Activated CD4-positive, alpha-beta T cell treated with anti-CD3 and anti-CD28 coated beads, Interleukin-2, amount 10 ng/mL, durations not matched to agents 24 days and 14 days (primary cell): ENCODE data around the gene PRMT2. TPM values are rescaled to one million over a fixed set of nuclear protein-coding genes. Genes with fewer than 3 reads are reported as not detected.
A peak's percentile ranks its signal among the peaks of the same experiment; 100 is the strongest.

Experiments
- DNase-seq: peaks from one replicate; pipeline ENCODE4 v3.0.0; 2022
- H3K27ac Mint-ChIP-seq: one replicate; pipeline ENCODE4 v1.8.0; 2022; ENCODE audit warnings: mild to moderate bottlenecking, mixed read lengths
- H3K27me3 Mint-ChIP-seq: one replicate; pipeline ENCODE4 v1.8.0; 2022; ENCODE audit warnings: mixed read lengths
- H3K36me3 Mint-ChIP-seq: one replicate; pipeline ENCODE4 v1.8.0; 2022; ENCODE audit warnings: low read depth, mild to moderate bottlenecking, mixed read lengths
- H3K4me1 Mint-ChIP-seq: one replicate; pipeline ENCODE4 v1.8.0; 2021; ENCODE audit warnings: mixed read lengths
- H3K4me3 Mint-ChIP-seq: one replicate; pipeline ENCODE4 v1.8.0; 2022; ENCODE audit warnings: mild to moderate bottlenecking, moderate library complexity, mixed read lengths
- H3K9me3 Mint-ChIP-seq: one replicate; pipeline ENCODE4 v1.8.0; 2021; ENCODE audit warnings: mixed read lengths
- intact Hi-C: fragments of 100-400 bp; cut with micrococcal nuclease; formaldehyde crosslinking; loops from one replicate; pipeline ENCODE4 v1.15.1; 2023
- total RNA-seq: library from RNA; stranded (reverse); gene quantifications from 2 replicates; pipeline ENCODE4 v1.2.3, GENCODE V29; 2022

Gene PRMT2
- total RNA-seq, 1 donor from 2014 or later = 56.7 TPM

GRCh38 chr21:46641656-46642055, 6.2 kb downstream of the PRMT2 start:
- H3K27ac Mint-ChIP-seq = no peak overlapping the region
- H3K9me3 Mint-ChIP-seq = no peaks in the 10 kb centered on the region
- intact Hi-C loops = no loop called here
- H3K27me3 Mint-ChIP-seq = no peaks in the 10 kb centered on the region
- H3K4me1 Mint-ChIP-seq = peaks cover 36% of the 10 kb centered on the region
- peaks cover 61% of the 10 kb centered on the region for H3K36me3 Mint-ChIP-seq
- no peak for DNase-seq
- H3K4me3 Mint-ChIP-seq = no peak overlapping the region

GRCh38 chr21:46643379-46644177, 8.1 kb downstream of the PRMT2 start:
- no peak for DNase-seq
- Mint-ChIP-seq H3K27ac (no peak overlapping the region), H3K4me3 (no peak overlapping the region), H3K27me3 (no peaks in the 10 kb centered on the region), H3K36me3 (peaks cover 68% of the 10 kb centered on the region), H3K9me3 (no peaks in the 10 kb centered on the region), H3K4me1 (peaks cover 21% of the 10 kb centered on the region)
- intact Hi-C loops = no loop called here

- H3K4me1 Mint-ChIP-seq = peaks cover 5% of the 10 kb centered on the region
- H3K27me3 Mint-ChIP-seq = no peaks in the 10 kb centered on the region
- H3K36me3 Mint-ChIP-seq = peaks cover 78% of the 10 kb centered on the region
- DNase-seq = peak; percentile 50
- no peaks in the 10 kb centered on the region for H3K9me3 Mint-ChIP-seq
- no peak overlapping the region for H3K4me3 Mint-ChIP-seq
- no peak overlapping the region for H3K27ac Mint-ChIP-seq
- intact Hi-C loops = no loop called here
Measured at GRCh38 chr21:46645840-46646239, 10.4 kb downstream of the PRMT2 start.

GRCh38 chr21:46646541-46647154, 11.2 kb downstream of the PRMT2 start:
- H3K27me3 Mint-ChIP-seq = no peaks in the 10 kb centered on the region
- H3K4me3 Mint-ChIP-seq = no peak overlapping the region
- no peak for DNase-seq

GRCh38 chr21:46648539-46648938, 13.1 kb downstream of the PRMT2 start:
- DNase-seq = peak; percentile 45
- intact Hi-C loops = no loop called here
- Mint-ChIP-seq H3K27me3 (no peaks in the 10 kb centered on the region), H3K27ac (no peak overlapping the region), H3K9me3 (peaks cover 2% of the 10 kb centered on the region), H3K4me1 (no peaks in the 10 kb centered on the region), H3K36me3 (peaks cover 87% of the 10 kb centered on the region), H3K4me3 (no peak overlapping the region)

More at GRCh38 chr21:46646541-46647154, 11.2 kb downstream of the PRMT2 start:
- intact Hi-C loops = no loop called here
- Mint-ChIP-seq H3K27ac (no peak overlapping the region), H3K9me3 (no peaks in the 10 kb centered on the region), H3K36me3 (peaks cover 79% of the 10 kb centered on the region), H3K4me1 (peaks cover 2% of the 10 kb centered on the region)

GRCh38 chr21:46649356-46649755, 13.9 kb downstream of the PRMT2 start:
- peak; percentile 45 for DNase-seq
- no peak overlapping the region for H3K4me3 Mint-ChIP-seq
- intact Hi-C loops = no loop called here
- H3K36me3 Mint-ChIP-seq = peaks cover 89% of the 10 kb centered on the region
- no peaks in the 10 kb centered on the region for H3K27me3 Mint-ChIP-seq
- H3K9me3 Mint-ChIP-seq = peaks cover 10% of the 10 kb centered on the region
- H3K27ac Mint-ChIP-seq = no peak overlapping the region
- H3K4me1 Mint-ChIP-seq = no peaks in the 10 kb centered on the region

GRCh38 chr21:46650476-46651098, 15.1 kb downstream of the PRMT2 start:
- Mint-ChIP-seq H3K9me3 (peaks cover 16% of the 10 kb centered on the region), H3K4me3 (no peak overlapping the region), H3K27ac (no peak overlapping the region), H3K27me3 (no peaks in the 10 kb centered on the region), H3K36me3 (peaks cover 94% of the 10 kb centered on the region), H3K4me1 (no peaks in the 10 kb centered on the region)
- DNase-seq = peak; percentile 37
- intact Hi-C loops = no loop called here

GRCh38 chr21:46651121-46651520, 15.6 kb downstream of the PRMT2 start:
- peaks cover 94% of the 10 kb centered on the region for H3K36me3 Mint-ChIP-seq
- H3K27me3 Mint-ChIP-seq = no peaks in the 10 kb centered on the region
- no peak overlapping the region for H3K4me3 Mint-ChIP-seq
- no peaks in the 10 kb centered on the region for H3K4me1 Mint-ChIP-seq
- intact Hi-C loops = no loop called here
- H3K9me3 Mint-ChIP-seq = peaks cover 20% of the 10 kb centered on the region
- no peak overlapping the region for H3K27ac Mint-ChIP-seq
- DNase-seq = peak; percentile 48

- Mint-ChIP-seq H3K27ac (no peak overlapping the region), H3K36me3 (peaks cover 83% of the 10 kb centered on the region), H3K4me3 (no peak overlapping the region), H3K27me3 (no peaks in the 10 kb centered on the region), H3K4me1 (no peaks in the 10 kb centered on the region), H3K9me3 (peaks cover 29% of the 10 kb centered on the region)
- intact Hi-C loops = no loop called here
- no peak for DNase-seq
Measured at GRCh38 chr21:46655230-46655629, 19.8 kb downstream of the PRMT2 start.

GRCh38 chr21:46656820-46657219, 21.3 kb downstream of the PRMT2 start:
- Mint-ChIP-seq H3K4me1 (peaks cover 4% of the 10 kb centered on the region), H3K27me3 (no peaks in the 10 kb centered on the region), H3K36me3 (peaks cover 72% of the 10 kb centered on the region), H3K4me3 (no peak overlapping the region), H3K9me3 (peaks cover 29% of the 10 kb centered on the region), H3K27ac (no peak overlapping the region)
- DNase-seq = no peak
- intact Hi-C loops = no loop called here

- Mint-ChIP-seq H3K27ac (no peak overlapping the region), H3K9me3 (peaks cover 14% of the 10 kb centered on the region), H3K27me3 (no peaks in the 10 kb centered on the region), H3K4me1 (peaks cover 4% of the 10 kb centered on the region), H3K4me3 (no peak overlapping the region), H3K36me3 (peaks cover 42% of the 10 kb centered on the region)
- intact Hi-C loops = no loop called here
- peak; percentile 58 for DNase-seq
Measured at GRCh38 chr21:46660505-46660904, 25.0 kb downstream of the PRMT2 start.

GRCh38 chr21:46661211-46661625, 25.7 kb downstream of the PRMT2 start:
- H3K27ac Mint-ChIP-seq = no peak overlapping the region
- H3K36me3 Mint-ChIP-seq = peaks cover 35% of the 10 kb centered on the region
- H3K9me3 Mint-ChIP-seq = peaks cover 8% of the 10 kb centered on the region
- H3K4me3 Mint-ChIP-seq = peak overlapping the region; percentile 30
- peak; percentile 82 for DNase-seq
- no peaks in the 10 kb centered on the region for H3K27me3 Mint-ChIP-seq
- peaks cover 4% of the 10 kb centered on the region for H3K4me1 Mint-ChIP-seq
- intact Hi-C loops = no loop called here

- intact Hi-C loops = no loop called here
- Mint-ChIP-seq H3K9me3 (peaks cover 2% of the 10 kb centered on the region), H3K36me3 (peaks cover 29% of the 10 kb centered on the region), H3K27ac (no peak overlapping the region), H3K27me3 (no peaks in the 10 kb centered on the region), H3K4me1 (peaks cover 4% of the 10 kb centered on the region), H3K4me3 (peak overlapping the region; percentile 30)
- peak; percentile 49 for DNase-seq
Measured at GRCh38 chr21:46661642-46662366, 26.3 kb downstream of the PRMT2 start.

GRCh38 chr21:46662367-46662654, 26.8 kb downstream of the PRMT2 start:
- Mint-ChIP-seq H3K9me3 (no peaks in the 10 kb centered on the region), H3K27ac (no peak overlapping the region), H3K4me3 (no peak overlapping the region), H3K36me3 (peaks cover 26% of the 10 kb centered on the region), H3K4me1 (peaks cover 4% of the 10 kb centered on the region), H3K27me3 (no peaks in the 10 kb centered on the region)
- intact Hi-C loops = no loop called here
- DNase-seq = peak; percentile 48
